ENCODE data around the gene LIMS1.

The LIMS1 gene

GRCh38 chr2:108627911-108628567, 93.8 kb downstream of the LIMS1 start:
- no peak for TF ChIP-seq CTCF (IDR thresholded peaks at IDR 0.05; ENCODE audit: insufficient read depth, low read depth, low read length, missing control alignments)
- H3K4me3 ChIP-seq (ENCODE audit: low read length) = no peak overlapping the region
- DNase-seq (ENCODE audit: low read depth) = no peak

DNA sequence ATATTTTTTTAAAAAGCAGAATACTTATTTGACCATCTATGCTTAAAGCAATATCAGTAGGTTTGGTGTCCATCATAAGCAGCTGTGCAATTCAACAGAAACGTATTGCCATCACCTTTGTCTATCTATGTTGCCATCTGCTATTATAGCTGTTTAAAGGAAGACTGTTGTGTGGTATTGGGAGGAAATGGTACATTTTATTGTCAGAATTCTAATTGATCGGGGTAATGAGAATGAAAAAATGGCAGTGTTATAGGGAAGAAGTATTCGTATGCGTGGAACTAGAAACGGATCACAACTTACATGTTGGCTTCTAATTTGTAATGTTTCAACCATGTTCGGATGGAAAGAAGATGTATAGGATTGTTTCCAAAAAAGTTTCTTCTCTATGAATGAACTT, 94.7 kb downstream of the LIMS1 start:
- TF ChIP-seq CTCF (IDR thresholded peaks at IDR 0.05; ENCODE audit: insufficient read depth, low read depth, low read length, missing control alignments) = no peak
- no peak for DNase-seq (ENCODE audit: low read depth)
- no peak overlapping the region for H3K4me3 ChIP-seq (ENCODE audit: low read length)

GRCh38 chr2:108629417-108629816, 95.1 kb downstream of the LIMS1 start:
- no peak overlapping the region for H3K4me3 ChIP-seq (ENCODE audit: low read length)
- no peak for TF ChIP-seq CTCF (IDR thresholded peaks at IDR 0.05; ENCODE audit: insufficient read depth, low read depth, low read length, missing control alignments)
- DNase-seq (ENCODE audit: low read depth) = no peak

- no peak for TF ChIP-seq CTCF (IDR thresholded peaks at IDR 0.05; ENCODE audit: insufficient read depth, low read depth, low read length, missing control alignments)
- no peak for DNase-seq (ENCODE audit: low read depth)
Observed at GRCh38 chr2:108630567-108631405, 96.5 kb downstream of the LIMS1 start.

DNA sequence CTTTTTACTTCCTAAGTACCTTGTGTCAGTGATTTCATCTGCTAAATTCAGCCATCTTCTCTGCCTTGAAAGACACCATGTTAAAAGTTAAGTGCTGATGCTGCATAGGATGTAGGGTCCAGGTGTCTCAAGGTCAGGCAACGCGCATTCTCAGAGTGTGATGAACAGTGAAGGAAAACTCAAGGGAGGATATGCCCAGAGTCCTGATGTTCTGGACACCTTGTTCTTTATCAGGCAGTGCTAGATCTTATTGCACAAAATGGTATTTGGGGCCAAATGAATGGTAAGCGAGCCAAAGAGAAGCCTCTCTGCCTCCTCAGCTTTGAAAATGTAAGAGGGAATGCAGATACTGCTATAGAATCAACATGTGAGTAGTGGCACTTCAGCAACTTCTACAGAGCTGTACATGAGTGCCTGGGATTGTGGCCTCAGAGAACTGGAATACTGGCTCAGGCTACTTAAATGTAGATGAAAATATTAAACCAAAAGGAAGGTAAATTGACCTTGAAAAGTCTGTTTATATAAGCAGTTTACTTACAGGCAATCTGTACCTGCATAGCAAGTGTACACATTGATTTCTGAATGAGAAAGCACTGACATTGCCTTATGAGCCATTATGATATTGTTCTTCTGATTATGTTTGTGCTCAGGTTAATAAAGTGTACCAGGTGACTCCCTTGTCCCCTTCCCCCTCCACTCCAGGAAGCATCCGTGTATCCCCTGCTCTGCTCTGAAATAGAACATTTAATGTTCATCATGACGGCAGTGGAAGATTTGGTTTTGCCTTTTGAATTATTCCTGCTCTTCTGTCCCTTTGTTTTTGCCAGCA, 98.3 kb downstream of the LIMS1 start:
- DNase-seq (ENCODE audit: low read depth) = no peak
- no peak overlapping the region for H3K4me3 ChIP-seq (ENCODE audit: low read length)
- TF ChIP-seq CTCF (IDR thresholded peaks at IDR 0.05; ENCODE audit: insufficient read depth, low read depth, low read length, missing control alignments) = no peak

More at GRCh38 chr2:108630567-108631405, 96.5 kb downstream of the LIMS1 start:
- no peak overlapping the region for H3K4me3 ChIP-seq (ENCODE audit: low read length)

DNA sequence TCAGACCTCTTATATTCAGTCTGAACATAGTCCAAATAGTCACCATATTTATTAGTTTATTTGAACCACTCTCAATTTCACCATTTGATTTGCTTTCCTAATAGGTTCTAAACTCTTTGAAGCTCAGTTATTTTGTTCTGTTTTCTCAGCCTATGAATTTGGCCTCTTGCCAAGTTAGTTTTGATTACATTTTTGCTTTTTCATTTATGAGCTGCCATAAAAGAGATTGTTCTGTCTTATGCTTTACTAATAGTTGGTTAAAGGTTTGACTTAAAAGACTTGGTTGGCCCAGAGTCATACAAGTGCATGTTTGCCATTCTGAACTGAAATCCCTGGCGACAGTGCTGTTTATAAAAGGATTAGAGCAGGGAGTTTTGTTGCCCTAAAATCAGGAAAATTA, 99.1 kb downstream of the LIMS1 start:
- TF ChIP-seq CTCF (IDR thresholded peaks at IDR 0.05; ENCODE audit: insufficient read depth, low read depth, low read length, missing control alignments) = no peak

More for the DNA sequence above, 99.1 kb downstream of the LIMS1 start:
- no peak for DNase-seq (ENCODE audit: low read depth)
- no peak overlapping the region for H3K4me3 ChIP-seq (ENCODE audit: low read length)
